ENCODE results near the gene PPP1R3F. TPM values are rescaled to one million over a fixed set of nuclear protein-coding genes. Genes with fewer than 3 reads are reported as not detected.
A peak's percentile ranks its signal among the peaks of the same experiment; 100 is the strongest.

Gene PPP1R3F, protein sequence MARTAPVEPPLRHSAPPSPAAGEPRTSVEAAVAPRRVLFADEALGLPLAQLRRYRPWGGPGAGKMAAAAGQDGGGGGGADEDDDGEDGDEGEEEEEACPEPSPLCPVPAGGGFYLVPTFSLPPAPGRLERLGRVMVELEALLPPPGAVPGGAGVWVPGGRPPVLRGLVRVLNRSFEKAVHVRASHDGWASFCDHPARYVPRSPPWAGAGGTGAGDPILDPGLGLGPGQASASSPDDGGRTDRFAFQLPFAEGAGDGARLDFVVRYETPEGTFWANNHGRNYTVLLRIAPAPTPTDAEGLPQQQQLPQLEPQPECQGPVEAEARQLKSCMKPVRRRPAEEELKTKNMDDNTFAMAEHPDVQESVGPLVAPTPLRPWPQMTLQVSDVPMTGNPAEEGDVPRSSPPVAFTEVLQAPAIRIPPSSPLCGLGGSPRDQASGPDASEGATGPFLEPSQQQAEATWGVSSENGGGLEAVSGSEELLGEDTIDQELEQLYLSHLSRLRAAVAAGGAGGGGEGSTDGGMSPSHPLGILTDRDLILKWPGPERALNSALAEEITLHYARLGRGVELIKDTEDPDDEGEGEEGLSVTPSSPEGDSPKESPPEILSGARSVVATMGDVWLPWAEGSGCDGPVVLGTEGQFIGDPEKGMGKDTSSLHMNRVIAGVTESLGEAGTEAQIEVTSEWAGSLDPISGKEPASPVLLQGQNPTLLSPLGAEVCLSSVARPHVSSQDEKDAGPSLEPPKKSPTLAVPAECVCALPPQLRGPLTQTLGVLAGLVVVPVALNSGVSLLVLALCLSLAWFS
- 10 to 100 TPM; 12.7 to 13.2 TPM for total RNA-seq

DNA sequence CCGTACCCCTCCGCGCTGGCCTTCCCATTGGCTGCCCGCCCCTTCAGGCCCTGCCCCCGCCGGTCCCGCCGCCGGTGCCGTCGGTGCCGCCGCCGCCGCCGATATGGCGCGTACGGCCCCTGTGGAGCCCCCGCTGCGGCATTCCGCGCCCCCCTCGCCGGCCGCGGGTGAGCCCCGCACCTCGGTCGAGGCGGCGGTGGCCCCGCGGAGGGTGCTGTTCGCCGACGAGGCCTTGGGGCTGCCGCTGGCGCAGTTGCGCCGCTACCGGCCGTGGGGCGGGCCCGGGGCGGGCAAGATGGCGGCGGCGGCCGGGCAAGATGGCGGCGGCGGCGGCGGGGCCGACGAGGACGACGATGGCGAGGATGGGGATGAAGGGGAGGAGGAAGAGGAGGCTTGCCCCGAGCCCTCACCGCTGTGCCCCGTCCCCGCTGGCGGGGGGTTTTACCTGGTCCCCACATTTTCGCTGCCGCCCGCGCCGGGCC is at the start of gene PPP1R3F:
Gene PPP1R3F, plus strand, starts transcription at position 27 of the 482 bp plus-strand sequence. Its CDS starts 77 bp downstream, at position 104.
- peak within 1 kb of the TSS; percentile 96 for H3K27ac Mint-ChIP-seq
- H3K4me1 Mint-ChIP-seq = peaks cover 37% of the 10 kb centered on the region
- DNase-seq = no peak
- H3K9me3 Mint-ChIP-seq = no peaks in the 10 kb centered on the region
- peak within 1 kb of the TSS; percentile 92 for H3K4me3 Mint-ChIP-seq
- no peaks in the 10 kb centered on the region for H3K27me3 Mint-ChIP-seq
- POLR2A ChIA-PET = interaction anchor here (0.8 to 2.2 kb wide), 8 partner anchors 11 to 468 kb away, joined by 3 to 14 read pairs (median 6); partner anchors contain the start of genes CCDC22 and HDAC6
- peaks cover 7% of the 10 kb centered on the region for H3K36me3 Mint-ChIP-seq
- ATAC-seq (ENCODE audit: low read depth) = peak; percentile 4

- Mint-ChIP-seq H3K36me3 (no peaks in the 10 kb centered on the region), H3K9me3 (no peaks in the 10 kb centered on the region), H3K4me1 (peaks cover 1% of the 10 kb centered on the region), H3K4me3 (no peak overlapping the region), H3K27me3 (no peaks in the 10 kb centered on the region), H3K27ac (no peak overlapping the region)
- POLR2A ChIA-PET = no interaction called here
- no peak for ATAC-seq (ENCODE audit: low read depth)
- no peak for DNase-seq
Measured at GRCh38 chrX:49220100-49220499, 49.5 kb upstream of the PPP1R3F start.

- DNase-seq = no peak
- no peak overlapping the region for H3K4me3 Mint-ChIP-seq
- H3K9me3 Mint-ChIP-seq = no peaks in the 10 kb centered on the region
- H3K4me1 Mint-ChIP-seq = peaks cover 1% of the 10 kb centered on the region
- no peaks in the 10 kb centered on the region for H3K27me3 Mint-ChIP-seq
- H3K36me3 Mint-ChIP-seq = no peaks in the 10 kb centered on the region
- no peak overlapping the region for H3K27ac Mint-ChIP-seq
- POLR2A ChIA-PET = no interaction called here
- ATAC-seq (ENCODE audit: low read depth) = no peak
Measured at GRCh38 chrX:49221868-49222267, 47.7 kb upstream of the PPP1R3F start.

DNA sequence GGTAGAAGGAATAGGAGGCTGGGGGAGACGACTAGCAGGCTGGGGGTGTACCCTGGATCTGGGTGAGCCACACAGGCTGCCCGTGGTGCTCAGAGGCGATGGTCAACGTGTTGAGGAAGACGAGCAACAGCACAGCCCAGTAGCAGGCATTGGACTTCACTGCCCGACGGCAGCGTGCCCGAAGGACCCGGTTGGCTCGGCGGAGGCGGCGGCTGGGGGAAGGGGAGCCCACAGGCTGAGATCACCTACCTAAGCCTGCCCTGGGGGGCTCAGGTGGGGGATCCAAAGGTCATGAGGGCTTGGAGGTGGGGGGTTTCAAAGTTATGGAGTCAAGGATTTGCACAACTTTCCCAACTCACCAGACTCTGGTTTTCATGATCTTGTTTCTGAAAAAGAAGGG is 43.7 kb upstream of the PPP1R3F start:
- Mint-ChIP-seq H3K27me3 (no peaks in the 10 kb centered on the region), H3K4me3 (no peak overlapping the region), H3K27ac (no peak overlapping the region), H3K4me1 (peaks cover 8% of the 10 kb centered on the region), H3K36me3 (no peaks in the 10 kb centered on the region), H3K9me3 (no peaks in the 10 kb centered on the region)
- no peak for ATAC-seq (ENCODE audit: low read depth)
- POLR2A ChIA-PET = no interaction called here
- no peak for DNase-seq

- Mint-ChIP-seq H3K27me3 (no peaks in the 10 kb centered on the region), H3K27ac (no peak overlapping the region), H3K4me3 (no peak overlapping the region), H3K9me3 (no peaks in the 10 kb centered on the region), H3K36me3 (no peaks in the 10 kb centered on the region), H3K4me1 (peaks cover 14% of the 10 kb centered on the region)
- ATAC-seq (ENCODE audit: low read depth) (no peak), DNase-seq (no peak)
- POLR2A ChIA-PET = no interaction called here
Measured at GRCh38 chrX:49226946-49227345, 42.6 kb upstream of the PPP1R3F start.

- Mint-ChIP-seq H3K9me3 (no peaks in the 10 kb centered on the region), H3K27ac (no peak overlapping the region), H3K27me3 (no peaks in the 10 kb centered on the region), H3K4me3 (no peak overlapping the region), H3K36me3 (no peaks in the 10 kb centered on the region), H3K4me1 (peaks cover 16% of the 10 kb centered on the region)
- DNase-seq = no peak
- ATAC-seq (ENCODE audit: low read depth) = no peak
- POLR2A ChIA-PET = no interaction called here
Measured at GRCh38 chrX:49227726-49228125, 41.9 kb upstream of the PPP1R3F start.

DNA sequence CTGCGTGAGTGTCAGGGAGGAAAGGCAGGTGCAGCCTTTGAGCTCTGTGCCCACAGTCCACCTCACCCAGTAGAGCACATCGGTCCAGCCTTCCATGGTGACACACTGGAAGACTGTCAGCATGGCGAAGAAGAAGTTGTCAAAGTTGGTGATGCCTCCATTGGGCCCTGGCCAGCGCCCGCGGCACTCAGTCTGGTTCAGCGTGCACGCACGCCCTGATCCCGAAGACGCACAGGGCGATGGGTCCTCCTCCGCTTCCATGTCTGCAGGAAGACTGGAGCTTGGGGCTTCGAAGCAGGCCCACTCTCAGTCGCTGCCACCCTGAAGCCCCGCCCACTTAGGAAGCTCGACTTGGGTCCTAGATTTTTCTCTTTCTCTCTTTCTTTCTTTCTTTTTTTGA is 41.4 kb upstream of the PPP1R3F start:
- peaks cover 17% of the 10 kb centered on the region for H3K4me1 Mint-ChIP-seq
- POLR2A ChIA-PET = no interaction called here
- DNase-seq (no peak), ATAC-seq (ENCODE audit: low read depth) (no peak)
- no peak overlapping the region for H3K4me3 Mint-ChIP-seq
- H3K9me3 Mint-ChIP-seq = no peaks in the 10 kb centered on the region
- no peaks in the 10 kb centered on the region for H3K36me3 Mint-ChIP-seq
- no peaks in the 10 kb centered on the region for H3K27me3 Mint-ChIP-seq
- no peak overlapping the region for H3K27ac Mint-ChIP-seq

DNA sequence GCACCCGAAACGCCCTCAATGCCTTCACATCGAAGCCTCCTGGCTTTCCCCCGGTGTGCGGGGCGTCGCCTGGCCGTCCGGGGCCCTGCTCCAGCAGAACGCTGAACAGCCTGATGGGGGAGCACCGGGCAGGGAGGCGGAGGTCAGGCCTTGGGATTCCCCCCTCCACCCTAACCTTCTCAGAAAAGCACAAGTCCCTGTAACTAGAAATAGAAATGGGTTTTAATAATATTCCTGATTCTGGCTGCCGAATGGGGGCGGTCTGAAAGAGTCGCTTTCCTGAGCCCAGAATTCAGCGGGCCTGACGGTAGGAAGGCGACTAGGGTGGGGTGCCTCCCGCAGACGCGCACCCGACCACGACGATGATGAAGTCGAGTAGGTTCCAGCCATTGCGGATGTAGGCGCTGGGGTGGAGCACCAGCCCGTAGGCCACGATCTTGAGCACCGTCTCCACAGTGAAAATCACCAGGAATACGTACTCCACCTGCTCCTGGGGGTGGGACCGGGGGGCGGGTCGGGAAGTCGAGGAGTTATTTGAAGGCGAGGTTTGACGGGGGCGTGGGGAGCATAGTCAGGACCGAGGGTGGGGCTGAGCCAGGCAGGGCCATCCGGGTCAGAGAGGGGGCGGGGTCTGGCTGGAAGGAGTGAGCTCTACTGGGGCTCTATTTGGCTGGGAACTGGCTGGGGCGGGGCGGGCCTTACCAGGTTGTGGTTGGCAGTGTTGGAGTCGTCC is 38.9 kb upstream of the PPP1R3F start:
- H3K4me1 Mint-ChIP-seq = peaks cover 19% of the 10 kb centered on the region
- POLR2A ChIA-PET = interaction anchor here (0.8 to 1.7 kb wide), 4 partner anchors 30 to 429 kb away, joined by 3 to 4 read pairs (median 4); partner anchors contain the start of genes HDAC6 and SYP
- H3K9me3 Mint-ChIP-seq = no peaks in the 10 kb centered on the region
- H3K27ac Mint-ChIP-seq = peak overlapping the region; percentile 90
- no peaks in the 10 kb centered on the region for H3K36me3 Mint-ChIP-seq
- H3K27me3 Mint-ChIP-seq = no peaks in the 10 kb centered on the region
- DNase-seq (peak; percentile 74), ATAC-seq (ENCODE audit: low read depth) (peak; percentile 80)
- peak overlapping the region; percentile 81 for H3K4me3 Mint-ChIP-seq

DNA sequence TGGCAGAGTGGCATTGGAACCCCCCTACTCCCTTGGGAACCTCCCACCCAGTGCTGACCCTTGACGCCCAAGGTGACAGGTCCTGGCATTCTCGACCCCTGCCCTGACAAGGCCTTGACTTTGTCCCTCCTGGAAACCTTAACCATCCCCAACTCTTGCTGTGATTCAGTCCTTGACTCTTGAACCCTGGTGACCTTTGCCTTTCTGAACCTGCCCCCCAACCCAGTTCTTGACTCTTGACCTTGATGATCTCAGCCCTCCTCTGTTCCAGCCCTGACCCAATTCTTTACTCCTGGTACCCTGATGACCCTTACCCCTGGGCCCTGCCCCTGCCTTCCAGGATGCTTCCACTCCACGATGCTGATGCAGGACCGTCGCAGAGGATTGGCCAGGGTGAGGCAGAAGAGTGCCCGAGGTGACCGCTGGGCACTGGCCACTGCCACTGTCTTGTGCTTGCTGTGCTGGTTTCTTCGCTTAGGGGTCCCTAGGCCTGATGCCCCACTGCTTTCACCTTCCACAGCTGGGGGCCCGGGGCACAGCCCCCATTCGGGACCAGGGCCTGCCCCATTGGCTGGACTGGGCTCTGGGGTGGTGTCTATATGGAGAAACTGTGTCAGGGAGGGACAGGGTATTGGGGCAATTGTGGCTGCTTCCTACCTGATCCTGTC is 38.1 kb upstream of the PPP1R3F start:
- Mint-ChIP-seq H3K27ac (peak overlapping the region; percentile 90), H3K27me3 (no peaks in the 10 kb centered on the region), H3K4me1 (peaks cover 19% of the 10 kb centered on the region), H3K9me3 (no peaks in the 10 kb centered on the region), H3K36me3 (no peaks in the 10 kb centered on the region), H3K4me3 (peak overlapping the region; percentile 81)
- ATAC-seq (ENCODE audit: low read depth) = no peak
- POLR2A ChIA-PET = interaction anchor here (1.0 to 1.7 kb wide), 2 partner anchors 31 to 430 kb away, joined by 3 to 4 read pairs; partner anchors contain the start of genes HDAC6 and SYP
- no peak for DNase-seq

DNA sequence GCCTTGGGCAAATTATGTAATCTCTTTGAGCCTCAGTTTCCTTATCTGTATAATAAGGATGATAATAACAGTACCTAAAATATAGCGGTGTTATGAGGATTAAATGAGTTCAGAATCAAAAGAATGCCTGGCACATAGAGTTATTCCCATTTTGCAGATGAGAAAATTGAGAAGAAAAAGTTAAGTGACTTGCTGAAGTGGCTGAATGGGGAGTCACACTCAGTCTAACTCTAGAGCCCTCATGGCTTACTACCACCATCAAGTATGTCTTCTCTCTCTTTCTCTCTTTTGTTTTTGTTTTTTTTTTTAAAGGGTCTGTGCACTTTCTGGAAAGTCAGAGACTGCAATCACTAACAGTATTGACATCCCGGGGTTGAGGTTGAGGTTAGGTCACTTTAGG is 37.1 kb upstream of the PPP1R3F start:
- H3K36me3 Mint-ChIP-seq = no peaks in the 10 kb centered on the region
- no peaks in the 10 kb centered on the region for H3K27me3 Mint-ChIP-seq
- POLR2A ChIA-PET = no interaction called here
- H3K9me3 Mint-ChIP-seq = no peaks in the 10 kb centered on the region
- no peak for DNase-seq
- H3K27ac Mint-ChIP-seq = peak overlapping the region; percentile 45
- H3K4me1 Mint-ChIP-seq = peaks cover 27% of the 10 kb centered on the region
- ATAC-seq (ENCODE audit: low read depth) = no peak
- H3K4me3 Mint-ChIP-seq = no peak overlapping the region

- Mint-ChIP-seq H3K36me3 (no peaks in the 10 kb centered on the region), H3K27me3 (no peaks in the 10 kb centered on the region), H3K27ac (peak within 1 kb of the TSS; percentile 45), H3K9me3 (no peaks in the 10 kb centered on the region), H3K4me3 (no peak within 1 kb of the TSS), H3K4me1 (peaks cover 27% of the 10 kb centered on the region)
- DNase-seq (no peak), ATAC-seq (ENCODE audit: low read depth) (no peak)
- POLR2A ChIA-PET = no interaction called here
Measured at GRCh38 chrX:49233176-49233575, 36.4 kb upstream of the PPP1R3F start, which contains the start of gene CACNA1F. CACNA1F (minus strand) TSS chrX:49233340; CDS start chrX:49233309, 31 bp downstream.

DNA sequence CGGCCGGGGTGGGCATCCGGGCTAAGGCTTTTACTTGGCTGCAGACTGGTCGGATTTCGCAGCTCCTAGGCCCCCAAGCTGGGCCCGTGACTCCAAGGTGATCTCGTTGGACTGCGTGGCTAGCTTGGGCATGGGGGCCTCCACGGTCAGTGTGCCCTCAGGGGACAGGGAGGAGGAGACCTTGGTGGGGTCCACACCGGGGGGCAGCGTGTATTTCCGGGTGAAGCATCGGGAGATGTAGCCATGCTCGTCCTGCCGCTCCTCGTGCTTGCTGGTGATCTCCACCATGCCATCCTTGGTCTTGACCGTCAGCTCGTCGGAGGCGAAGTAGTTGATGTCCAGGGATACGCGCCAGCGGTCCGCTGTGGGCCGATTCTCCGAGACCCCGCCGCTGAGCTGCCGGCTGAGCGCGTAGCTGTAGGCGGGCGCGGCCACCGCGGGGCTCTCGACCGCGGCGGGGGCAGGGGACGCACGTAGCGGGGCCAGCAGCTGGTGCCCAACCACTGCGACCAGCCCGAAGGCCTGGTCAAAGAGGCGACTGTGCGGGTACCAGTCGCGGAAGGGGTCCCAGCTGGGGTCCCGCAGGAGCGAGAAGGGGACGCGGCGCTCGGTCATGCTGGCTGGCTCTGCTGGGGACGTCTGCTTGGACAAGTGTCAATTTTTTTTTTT is 35.6 kb upstream of the PPP1R3F start:
- DNase-seq (no peak), ATAC-seq (ENCODE audit: low read depth) (no peak)
- Mint-ChIP-seq H3K4me3 (no peak overlapping the region), H3K36me3 (no peaks in the 10 kb centered on the region), H3K27me3 (no peaks in the 10 kb centered on the region), H3K4me1 (peaks cover 27% of the 10 kb centered on the region), H3K9me3 (no peaks in the 10 kb centered on the region), H3K27ac (no peak overlapping the region)
- POLR2A ChIA-PET = interaction anchor here (1.7 kb wide), 1 partner anchor 25 kb away, joined by 4 read pairs; no protein-coding TSS in a partner anchor

All from activated naive CD8-positive, alpha-beta T cell treated with anti-CD3 and anti-CD28 coated beads, Interleukin-2, amount 10 ng/mL, durations not matched to agents 7 days and 5 days (primary cell).